DMS79 treated with DMSO at 0.1 percent for 48 hours (cell line): ENCODE results near the gene SLC9C1.

Experiments used
- DNase-seq: peaks from one replicate; lab custom pipeline; 2025; lab: John Stamatoyannopoulos, UW

SLC9C1 gene

DNA sequence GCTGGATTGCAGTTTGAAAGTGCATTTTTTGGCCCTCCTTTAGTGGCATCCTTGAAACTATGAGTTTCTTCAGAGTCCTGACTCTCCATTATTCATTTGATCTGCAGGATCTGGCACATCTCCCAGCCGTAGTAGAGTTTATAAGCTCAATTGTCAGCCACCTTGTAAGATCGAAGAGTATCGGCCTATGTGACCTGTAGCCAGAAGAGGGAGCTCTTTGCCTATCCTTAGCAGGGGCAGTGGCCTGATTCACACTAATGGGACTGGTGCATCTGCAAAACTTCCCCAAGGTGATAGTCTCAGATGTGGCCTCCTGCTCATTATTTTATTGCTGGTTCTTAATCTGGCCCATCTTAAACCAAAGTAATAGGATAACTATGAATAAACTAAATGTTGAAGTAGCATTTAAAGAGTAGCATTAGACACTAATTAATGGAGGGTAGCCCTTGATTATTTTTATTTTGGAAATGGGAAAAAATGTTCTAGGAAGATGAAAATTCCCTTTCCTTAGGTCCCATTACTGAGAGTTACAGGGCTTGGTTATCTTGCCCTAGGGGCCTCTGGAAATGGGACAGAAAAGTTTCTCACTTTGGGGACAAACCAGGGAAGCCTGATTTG, 182.1 kb downstream of the SLC9C1 start:
- DNase-seq, result peak; percentile 40

DNA sequence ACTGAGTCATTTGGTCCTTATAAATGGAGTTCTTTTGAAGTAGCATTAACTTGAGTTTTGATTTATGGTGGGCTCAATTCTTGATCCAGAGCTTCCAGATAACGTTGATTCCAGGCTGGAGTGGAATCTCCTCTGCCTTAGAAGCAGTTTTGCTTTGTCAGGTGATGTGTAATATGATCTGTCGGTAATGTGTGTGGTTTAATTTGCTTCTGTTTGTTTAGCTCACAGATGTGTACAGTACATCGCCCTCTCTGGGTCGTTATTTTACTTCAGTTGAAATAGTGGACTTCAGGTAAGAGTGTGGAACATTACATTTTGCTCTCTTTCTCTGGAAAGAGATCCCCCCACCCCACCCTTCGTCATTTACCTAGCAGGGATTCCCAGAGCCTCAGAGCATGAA, 184.7 kb downstream of the SLC9C1 start:
- DNase-seq, result peak; percentile 17

DNA sequence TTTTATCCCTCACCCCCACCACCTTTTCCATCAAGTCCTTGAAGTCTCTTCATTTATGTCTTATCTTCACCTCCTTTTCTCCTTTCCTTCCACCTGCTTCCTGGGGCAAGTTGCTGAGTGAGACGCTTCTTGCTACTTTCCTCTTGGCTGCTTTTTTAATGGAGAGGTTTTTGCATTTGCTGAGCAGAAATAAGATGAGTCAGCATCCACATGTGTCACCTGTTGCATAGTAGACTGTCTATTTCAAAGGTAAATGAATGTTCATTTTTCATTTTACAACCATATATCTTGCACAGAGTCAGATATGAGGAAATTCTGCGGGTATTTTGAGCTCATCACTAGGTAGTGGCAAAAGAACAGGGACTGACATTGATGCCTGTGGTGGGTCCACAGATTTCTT, 189.2 kb downstream of the SLC9C1 start:
- DNase-seq, result no peak

DNA sequence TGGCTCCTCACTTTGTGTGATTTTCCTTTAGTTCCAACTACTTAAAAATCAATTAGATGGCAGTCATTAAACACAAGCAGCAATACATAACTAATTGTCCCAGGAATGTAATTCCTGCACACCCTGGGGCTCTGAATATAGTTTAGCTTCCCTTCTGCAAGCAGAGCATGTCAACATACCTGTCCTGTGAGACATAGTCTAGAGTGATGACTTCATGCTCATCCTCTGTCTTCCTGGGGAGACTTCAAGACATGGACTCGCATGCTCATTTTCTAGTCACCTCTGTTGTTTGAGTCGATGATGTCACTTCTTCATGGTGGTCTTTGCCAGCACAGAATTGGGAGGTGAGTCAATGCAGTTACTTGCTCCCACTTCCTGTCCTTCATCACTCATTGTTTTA, 192.1 kb downstream of the SLC9C1 start:
- no peak for DNase-seq

DNA sequence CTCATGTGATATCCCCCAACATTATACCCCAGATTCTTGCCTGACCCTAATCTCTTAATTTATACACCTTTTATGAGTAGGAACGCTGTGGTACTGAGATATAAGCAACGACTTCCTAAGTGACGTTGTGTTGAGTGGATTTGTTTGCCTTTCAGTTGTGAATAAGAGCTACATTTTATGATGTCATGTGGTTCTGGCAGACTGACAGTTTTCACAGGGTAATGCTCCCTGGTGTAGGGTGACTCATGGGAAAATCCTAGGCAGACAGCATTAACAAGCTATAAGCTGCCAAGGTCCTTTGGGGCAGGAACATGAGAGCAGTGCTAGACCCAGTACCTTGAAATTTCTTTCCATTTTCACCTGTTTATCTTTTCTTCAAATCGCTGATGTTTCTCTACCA, 196.6 kb downstream of the SLC9C1 start:
- DNase-seq, result peak; percentile 7

DNA sequence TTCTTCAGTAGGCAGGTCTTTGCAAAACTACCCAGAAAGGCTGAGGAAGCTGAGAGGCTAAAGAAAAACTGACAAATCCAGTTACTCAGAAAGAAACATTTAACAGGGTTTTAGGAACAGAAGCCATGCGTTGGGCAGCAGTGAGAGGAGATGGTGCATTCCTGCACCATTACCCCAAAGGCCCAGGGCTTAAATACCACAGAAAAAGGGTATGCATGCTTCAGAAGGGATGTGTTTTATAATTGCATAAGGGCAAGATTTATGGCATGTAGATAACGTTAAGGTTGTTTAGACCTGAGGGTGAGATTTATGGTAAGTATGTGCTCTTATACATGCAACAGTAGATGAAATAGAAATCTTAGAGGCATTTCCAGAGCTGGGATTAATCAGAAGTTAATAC, 197.8 kb downstream of the SLC9C1 start:
- no peak for DNase-seq

DNA sequence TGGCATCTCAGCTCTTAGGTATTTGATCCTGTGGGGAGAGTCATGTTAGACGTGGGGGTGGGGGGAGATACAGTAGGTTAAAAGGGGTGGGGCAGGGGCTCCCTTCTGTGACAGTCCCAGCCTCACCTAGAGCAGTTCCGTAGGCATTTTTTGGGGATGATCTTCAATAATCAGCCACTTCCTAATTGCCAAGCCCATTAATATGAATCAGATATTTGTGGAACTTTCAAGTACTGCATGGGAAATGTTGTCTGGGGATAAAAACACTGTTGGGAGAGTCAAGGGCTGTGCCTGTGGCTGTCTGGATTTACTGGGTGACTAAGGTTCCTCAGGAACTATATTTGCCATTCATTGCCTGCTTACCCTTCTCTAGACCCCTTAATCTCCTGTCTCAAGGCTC, 198.3 kb downstream of the SLC9C1 start:
- DNase-seq, result no peak

DNA sequence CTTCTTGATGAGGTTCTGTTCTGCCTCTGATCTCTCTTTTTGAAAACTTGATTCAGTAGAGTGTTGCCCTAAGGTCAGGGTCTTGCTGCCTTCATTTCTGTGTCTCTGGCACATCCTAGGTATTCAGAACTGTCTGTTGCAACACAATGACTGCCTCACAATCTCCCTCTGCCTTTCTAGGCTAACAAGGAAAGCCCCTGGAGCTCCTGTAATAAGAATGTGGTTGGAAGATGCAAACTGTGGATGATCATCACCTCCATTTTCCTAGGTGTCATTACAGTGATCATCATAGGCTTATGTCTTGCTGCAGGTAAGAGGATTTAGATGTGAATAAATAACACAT, 200.9 kb downstream of the SLC9C1 start:
- no peak for DNase-seq

DNA sequence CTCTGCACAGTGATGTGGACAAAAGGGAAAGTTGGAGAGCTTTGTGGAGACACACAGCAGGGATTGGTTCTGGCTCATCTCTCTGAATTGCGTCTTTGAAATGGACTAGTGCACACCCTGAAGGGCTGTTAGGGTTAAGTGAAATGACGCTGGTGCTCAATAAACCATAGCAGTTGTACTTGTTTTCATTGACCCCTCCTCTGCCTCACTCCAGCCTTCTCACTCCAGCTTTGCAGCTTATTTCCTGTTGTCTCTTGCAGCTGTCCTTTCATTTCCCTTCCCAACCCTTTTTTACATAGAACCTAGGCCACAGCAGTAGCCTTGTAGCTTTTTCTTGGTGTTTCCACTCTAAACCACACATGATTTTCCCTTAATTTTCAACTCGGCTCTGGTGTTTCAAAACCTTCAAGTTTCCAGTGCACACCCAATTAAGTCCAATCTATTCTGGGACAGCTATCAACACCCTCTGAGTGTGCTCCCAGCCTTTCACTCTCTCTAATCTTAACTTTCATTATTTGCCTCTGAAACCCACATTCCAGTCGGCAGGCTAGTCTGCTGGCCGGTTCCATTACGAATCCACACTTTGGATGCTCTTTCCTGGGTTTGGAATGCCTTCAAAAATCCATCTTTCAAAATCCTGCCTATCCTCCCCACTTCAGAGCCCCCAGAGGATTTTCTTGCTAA, 201.4 kb downstream of the SLC9C1 start:
- no peak for DNase-seq

DNA sequence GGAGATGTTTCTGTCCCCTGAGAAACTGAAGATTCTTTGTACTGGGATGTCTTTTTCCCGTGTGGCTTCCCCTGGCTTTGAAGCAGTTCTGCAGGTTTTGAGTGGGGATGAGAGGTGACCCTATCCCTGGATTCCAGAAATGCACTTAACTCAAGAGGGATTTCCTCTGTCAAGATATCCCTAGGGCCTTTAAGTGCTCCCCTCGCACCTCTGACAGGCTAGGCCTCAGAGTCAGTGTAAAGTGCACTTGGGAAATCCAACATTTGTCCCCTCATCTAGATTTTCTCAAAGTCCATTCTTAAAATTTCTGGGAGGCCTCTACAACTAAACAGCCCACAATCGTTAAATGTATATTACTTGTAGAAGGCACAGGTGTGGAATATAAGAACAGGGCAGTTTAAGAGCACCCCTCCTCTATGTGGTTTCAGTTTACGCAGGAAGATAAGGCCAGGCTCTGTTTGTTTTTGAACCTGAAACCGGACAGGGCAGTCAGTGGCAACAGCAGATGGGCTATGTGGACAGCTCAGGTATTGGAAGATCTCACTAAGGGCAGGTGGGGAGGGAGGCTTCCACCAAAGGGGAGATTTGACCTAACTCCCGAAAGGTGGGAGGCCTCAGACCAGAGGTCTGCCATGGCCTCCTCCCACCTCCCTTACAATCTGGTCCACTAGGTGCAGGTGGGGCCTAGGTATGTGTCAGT, 203.0 kb downstream of the SLC9C1 start:
- peak; percentile 9 for DNase-seq
